KMS-11 (cell line): ENCODE results near the gene NPTX2.

Experiments
- H2AFZ ChIP-seq: fragments of 200-600 bp; sonication (generic); 2 replicates; pipeline ENCODE4 v1.6.1; 2016; ENCODE audit warnings: antibody characterized with exemption, mixed run types, low read depth
- H3K27ac ChIP-seq: fragments of 200-600 bp; sonication (generic); 2 replicates; pipeline ENCODE4 v1.6.1; 2016; ENCODE audit warnings: mild to moderate bottlenecking, mixed run types
- H3K27me3 ChIP-seq: fragments of 200-600 bp; sonication (generic); 2 replicates; pipeline ENCODE4 v1.6.1; 2017; ENCODE audit warnings: mild to moderate bottlenecking, low read depth, mixed run types, moderate library complexity; ENCODE audit not compliant: insufficient read depth
- H3K36me3 ChIP-seq: fragments of 200-600 bp; sonication (generic); 2 replicates; pipeline ENCODE4 v1.6.1; 2017; ENCODE audit warnings: mild to moderate bottlenecking, mixed run types; ENCODE audit not compliant: insufficient read depth
- H3K4me1 ChIP-seq: fragments of 200-600 bp; sonication (generic); 2 replicates; pipeline ENCODE4 v1.6.1; 2016; ENCODE audit warnings: mild to moderate bottlenecking, low read depth, mixed run types; ENCODE audit not compliant: poor library complexity, severe bottlenecking
- H3K4me2 ChIP-seq: fragments of 200-600 bp; sonication (generic); 2 replicates; pipeline ENCODE4 v1.7.0; 2016; ENCODE audit warnings: mild to moderate bottlenecking, mixed run types
- H3K4me3 ChIP-seq: fragments of 200-600 bp; sonication (generic); IDR thresholded peaks from 2 replicates; pipeline ENCODE4 v1.6.1; 2017; ENCODE audit warnings: low read depth, low read length, mixed read lengths; ENCODE audit not compliant: insufficient read depth
- H3K79me2 ChIP-seq: fragments of 200-600 bp; sonication (generic); 2 replicates; pipeline ENCODE4 v1.6.1; 2016; ENCODE audit warnings: low read depth, mixed run types; ENCODE audit not compliant: insufficient read depth
- H3K9ac ChIP-seq: fragments of 200-600 bp; sonication (generic); 2 replicates; pipeline ENCODE4 v1.6.1; 2016; ENCODE audit warnings: mild to moderate bottlenecking, mixed run types
- H4K20me1 ChIP-seq: fragments of 200-600 bp; sonication (generic); 2 replicates; pipeline ENCODE4 v1.6.1; 2016; ENCODE audit warnings: mild to moderate bottlenecking, mixed run types; ENCODE audit not compliant: insufficient read depth
- CTCF ChIP-seq: fragments of 200-600 bp; sonication (generic); conservative IDR thresholded peaks from 2 replicates; pipeline ENCODE4 v1.6.1; 2017; ENCODE audit warnings: low read depth, mild to moderate bottlenecking, antibody characterized with exemption, low read length, moderate library complexity, mixed read lengths

NPTX2 gene

GRCh38 chr7:98584830-98585229 lies 32.3 kb upstream of the NPTX2 start:
- Histone ChIP-seq H3K27me3 (no peaks in the 10 kb centered on the region), H3K79me2 (no peaks in the 10 kb centered on the region), H3K4me3 (no peak overlapping the region), H3K4me2 (no peak overlapping the region), H2AFZ (no peak overlapping the region), H3K27ac (no peak overlapping the region), H3K36me3 (no peaks in the 10 kb centered on the region), H3K4me1 (no peaks in the 10 kb centered on the region), H4K20me1 (no peaks in the 10 kb centered on the region), H3K9ac (no peak overlapping the region)
- TF ChIP-seq CTCF, result no peak

GRCh38 chr7:98591926-98592325 lies 25.2 kb upstream of the NPTX2 start:
- Histone ChIP-seq H2AFZ (no peak overlapping the region), H3K9ac (no peak overlapping the region), H3K79me2 (no peaks in the 10 kb centered on the region), H3K27me3 (no peaks in the 10 kb centered on the region), H3K27ac (no peak overlapping the region), H3K4me3 (no peak overlapping the region), H3K36me3 (no peaks in the 10 kb centered on the region), H3K4me2 (no peak overlapping the region), H4K20me1 (no peaks in the 10 kb centered on the region), H3K4me1 (no peaks in the 10 kb centered on the region)
- TF ChIP-seq CTCF, result no peak

GRCh38 chr7:98594348-98594747 lies 22.7 kb upstream of the NPTX2 start:
- H3K4me2 ChIP-seq, result no peak overlapping the region
- H3K9ac ChIP-seq, result no peak overlapping the region
- H3K36me3 ChIP-seq, result no peaks in the 10 kb centered on the region
- H3K79me2 ChIP-seq, result no peaks in the 10 kb centered on the region
- no peaks in the 10 kb centered on the region for H3K4me1 ChIP-seq
- H3K4me3 ChIP-seq, result no peak overlapping the region
- no peaks in the 10 kb centered on the region for H3K27me3 ChIP-seq
- no peak overlapping the region for H2AFZ ChIP-seq
- no peaks in the 10 kb centered on the region for H4K20me1 ChIP-seq
- no peak overlapping the region for H3K27ac ChIP-seq
- TF ChIP-seq CTCF, result no peak

GRCh38 chr7:98594787-98595186 lies 22.3 kb upstream of the NPTX2 start:
- H2AFZ ChIP-seq, result no peak overlapping the region
- no peak overlapping the region for H3K9ac ChIP-seq
- no peaks in the 10 kb centered on the region for H3K4me1 ChIP-seq
- no peak for TF ChIP-seq CTCF
- H3K27ac ChIP-seq, result no peak overlapping the region
- H4K20me1 ChIP-seq, result no peaks in the 10 kb centered on the region
- no peaks in the 10 kb centered on the region for H3K27me3 ChIP-seq
- no peaks in the 10 kb centered on the region for H3K36me3 ChIP-seq
- H3K79me2 ChIP-seq, result no peaks in the 10 kb centered on the region
- H3K4me3 ChIP-seq, result no peak overlapping the region
- H3K4me2 ChIP-seq, result no peak overlapping the region
